GM21360 (cell line): ENCODE results near the gene ADCY4.
A peak's percentile ranks its signal among the peaks of the same experiment; 100 is the strongest.
"Not testable (repeated sequence)": the region's sequence is repeated elsewhere in the genome, so short reads cannot be mapped to it uniquely, and the experiment has no call there.

Experiments
- ATAC-seq: cut with Tn5 transposase; IDR thresholded peaks from one replicate; pipeline ENCODE4 v1.9.1; 2021; ENCODE audit warnings: mild to moderate bottlenecking, moderate library complexity; ENCODE audit not compliant: unreplicated experiment

Gene ADCY4

GRCh38 chr14:24339284-24340151 is 4.6 kb upstream of the ADCY4 start, which contains the start of gene RIPK3:
Gene RIPK3, minus strand, starts transcription at chr14:24339991. Its CDS starts 165 bp downstream, at chr14:24339826.
- ATAC-seq, result peak; percentile 74

- no peak for ATAC-seq
These were observed 4.0 kb upstream of the ADCY4 start for GRCh38 chr14:24338843-24339242.

GRCh38 chr14:24337824-24338175 is 2.9 kb upstream of the ADCY4 start:
- ATAC-seq, result no peak

DNA sequence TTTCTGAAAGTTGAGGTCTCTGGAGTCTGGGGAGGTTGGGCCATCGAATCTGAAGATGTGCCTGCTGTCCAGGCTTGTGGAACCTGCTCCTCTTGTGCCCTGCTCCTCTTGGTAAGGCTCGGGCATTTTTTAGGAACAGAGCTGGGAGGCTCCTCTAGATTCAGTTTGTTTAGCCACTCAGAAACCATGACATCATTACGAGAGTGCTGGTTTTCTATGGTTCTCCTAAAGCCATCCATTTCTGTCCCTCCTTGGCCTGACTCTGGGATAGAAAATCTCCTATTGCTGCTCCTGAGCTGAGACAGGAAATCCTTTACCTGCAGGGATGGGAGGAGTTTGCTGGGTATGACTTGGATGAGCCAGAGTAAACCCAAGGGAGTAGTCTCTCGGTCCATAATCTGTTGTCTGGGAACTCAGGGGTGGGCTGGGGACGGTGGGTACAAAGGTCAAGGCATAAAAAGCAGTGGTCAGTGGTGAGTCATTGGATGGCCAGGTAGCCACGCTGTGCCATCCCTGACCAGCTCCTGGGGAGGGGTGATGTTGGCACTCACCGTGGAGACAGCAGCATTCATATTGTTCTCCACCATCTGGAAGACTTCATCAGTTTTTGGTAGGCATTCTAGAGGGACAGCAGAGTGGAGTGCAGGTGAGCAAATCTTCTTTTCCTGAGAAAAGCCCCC is 2.4 kb upstream of the ADCY4 start:
- ATAC-seq, result no peak

- no peak for ATAC-seq
These were observed 745 bp upstream of the ADCY4 start for GRCh38 chr14:24335461-24336171.

DNA sequence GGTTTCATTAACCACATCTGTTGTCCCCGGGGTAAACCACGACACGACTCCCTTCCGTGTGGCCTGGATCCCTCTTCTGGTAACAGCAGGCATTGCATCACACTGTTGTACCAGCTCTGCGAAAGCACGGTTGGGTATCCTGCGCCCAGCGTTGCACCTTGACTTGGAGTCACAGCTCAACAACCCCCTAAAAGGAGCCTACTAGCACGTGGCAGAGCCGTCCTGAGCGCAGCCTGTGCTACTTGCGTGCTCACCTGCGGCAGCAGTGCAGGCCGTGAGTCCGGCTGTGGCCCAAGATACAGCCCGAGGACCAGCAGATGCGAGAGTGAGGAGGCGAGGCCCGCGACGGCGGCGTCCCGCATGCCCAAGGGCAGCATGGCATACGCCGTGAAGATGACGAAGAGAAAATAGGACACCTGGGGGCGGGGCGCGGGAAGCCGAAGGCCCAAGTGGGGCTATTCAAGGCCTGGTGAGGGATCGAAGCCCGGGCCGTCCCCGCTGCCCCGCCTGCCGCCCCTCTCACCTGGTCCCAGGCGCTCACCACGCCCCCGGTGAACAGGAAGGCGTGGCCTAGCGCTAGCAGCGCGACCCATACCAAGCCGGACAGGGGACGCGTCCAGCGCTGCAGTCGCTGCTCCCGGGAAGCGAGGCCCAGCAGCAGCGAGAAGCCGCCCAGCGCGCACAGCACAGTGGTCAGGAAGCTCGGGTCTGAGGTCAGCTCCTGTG is 2.4 kb downstream of the ADCY4 start:
- ATAC-seq, result peak; percentile 83

DNA sequence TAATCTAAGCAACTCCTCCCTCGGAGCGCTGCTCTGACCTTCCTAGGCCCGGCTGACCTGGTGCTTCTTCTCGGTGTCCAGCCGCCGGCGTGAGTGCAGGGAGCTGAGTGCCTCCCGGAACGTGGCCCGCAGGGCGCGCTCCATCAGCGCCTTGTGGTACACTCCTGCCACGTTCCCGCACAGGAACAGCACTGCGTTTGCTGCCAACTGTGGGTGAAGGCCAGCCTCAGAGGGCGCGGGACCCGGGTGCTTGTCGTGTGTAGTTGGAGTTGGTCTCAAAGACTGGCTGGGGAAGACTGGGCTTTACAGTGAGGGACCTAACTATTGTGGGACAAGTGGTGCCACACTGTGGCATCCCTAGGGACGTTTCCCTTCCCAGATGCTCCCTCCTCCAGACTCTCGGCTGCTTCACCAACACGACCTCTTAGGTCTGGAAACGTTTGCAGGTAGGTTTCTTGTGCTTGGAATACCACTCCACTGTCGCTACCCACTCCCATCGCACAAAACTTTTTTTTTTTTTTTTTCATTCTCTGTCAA is 3.1 kb downstream of the ADCY4 start:
- ATAC-seq, result no peak

GRCh38 chr14:24330973-24331674 is 3.7 kb downstream of the ADCY4 start:
- ATAC-seq, result no peak

- no peak for ATAC-seq
These were observed 5.1 kb downstream of the ADCY4 start for GRCh38 chr14:24329736-24330135.

DNA sequence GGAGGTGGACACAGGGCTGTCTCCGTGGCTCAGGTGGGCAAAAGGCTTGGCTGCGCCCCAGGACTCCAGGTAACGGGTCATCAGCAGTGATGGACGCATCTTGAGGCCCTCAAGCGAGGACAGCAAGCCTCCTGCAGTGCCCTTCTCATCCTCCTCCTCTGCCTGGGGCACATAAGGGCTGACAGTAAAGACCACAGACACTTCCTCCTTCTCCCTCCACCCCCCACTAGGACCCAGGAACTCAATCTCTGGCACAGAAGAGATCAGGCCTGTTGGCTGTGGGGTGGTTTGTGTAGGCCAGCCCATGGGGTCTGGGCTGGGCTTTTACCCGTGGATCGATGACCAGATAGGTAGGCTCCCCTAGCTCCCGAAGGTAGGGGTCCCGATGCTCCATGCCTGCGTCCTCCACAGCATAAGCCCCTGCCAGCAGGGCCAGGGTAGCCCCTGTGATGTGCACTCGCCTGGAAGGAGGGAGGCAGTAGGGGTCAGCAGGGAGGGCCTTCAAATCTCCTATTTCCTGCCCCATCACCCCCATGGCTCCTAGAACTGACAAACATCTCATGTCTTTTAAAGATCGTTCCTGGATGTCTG is 5.7 kb downstream of the ADCY4 start:
- no peak for ATAC-seq

GRCh38 chr14:24327914-24328313 is 7.0 kb downstream of the ADCY4 start:
- not testable (repeated sequence) for ATAC-seq

GRCh38 chr14:24327303-24327702 is 7.6 kb downstream of the ADCY4 start:
- no peak for ATAC-seq

DNA sequence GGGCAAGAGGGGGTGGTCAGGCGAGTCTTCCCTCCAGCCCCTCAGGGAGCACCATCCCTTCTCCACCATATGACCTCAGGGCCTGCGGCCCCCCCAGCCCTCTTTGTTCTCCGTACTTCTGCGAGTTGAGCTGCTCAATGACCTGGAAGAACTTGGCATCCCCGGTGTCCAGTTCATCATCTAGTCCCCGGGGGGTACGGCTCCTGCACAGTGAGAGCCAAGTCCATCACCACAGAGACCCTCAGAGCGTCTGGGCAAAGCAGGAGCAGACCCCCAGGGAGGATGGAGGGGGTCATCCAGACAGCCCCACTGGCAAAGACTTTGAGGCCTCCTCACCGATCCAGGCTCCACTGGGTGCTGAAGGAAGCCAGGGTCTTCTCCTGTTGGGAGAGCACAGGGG is 8.9 kb downstream of the ADCY4 start:
- no peak for ATAC-seq

DNA sequence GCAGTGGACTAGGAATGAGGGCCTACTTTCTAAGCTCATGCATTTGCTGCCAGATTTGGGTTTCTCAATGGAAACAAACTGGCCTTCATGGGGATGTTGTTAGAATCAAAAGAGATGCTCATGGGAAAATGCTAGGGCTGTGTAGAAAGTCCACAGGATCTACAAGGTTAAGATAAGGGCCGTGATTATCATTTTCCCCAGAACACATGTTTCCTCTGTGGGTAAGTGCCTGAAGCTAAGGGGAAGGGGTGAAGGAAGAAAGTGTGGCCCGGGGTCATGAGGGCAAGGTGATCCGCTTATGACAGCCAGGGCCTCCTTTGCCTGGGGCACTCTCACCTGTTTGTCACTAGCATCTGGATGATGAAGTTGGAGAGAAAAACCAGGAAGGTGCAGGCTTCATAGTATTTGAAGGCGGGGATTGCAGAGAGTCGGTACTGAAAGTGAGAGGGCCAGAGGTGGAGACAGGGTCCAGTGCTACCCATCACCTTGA is 9.8 kb downstream of the ADCY4 start:
- ATAC-seq, result no peak

- no peak for ATAC-seq
These were observed 10.8 kb downstream of the ADCY4 start for GRCh38 chr14:24324024-24324423.

GRCh38 chr14:24323341-24323740 is 11.5 kb downstream of the ADCY4 start:
- ATAC-seq, result no peak

- ATAC-seq, result no peak
These were observed 12.2 kb downstream of the ADCY4 start for GRCh38 chr14:24322672-24323071.

DNA sequence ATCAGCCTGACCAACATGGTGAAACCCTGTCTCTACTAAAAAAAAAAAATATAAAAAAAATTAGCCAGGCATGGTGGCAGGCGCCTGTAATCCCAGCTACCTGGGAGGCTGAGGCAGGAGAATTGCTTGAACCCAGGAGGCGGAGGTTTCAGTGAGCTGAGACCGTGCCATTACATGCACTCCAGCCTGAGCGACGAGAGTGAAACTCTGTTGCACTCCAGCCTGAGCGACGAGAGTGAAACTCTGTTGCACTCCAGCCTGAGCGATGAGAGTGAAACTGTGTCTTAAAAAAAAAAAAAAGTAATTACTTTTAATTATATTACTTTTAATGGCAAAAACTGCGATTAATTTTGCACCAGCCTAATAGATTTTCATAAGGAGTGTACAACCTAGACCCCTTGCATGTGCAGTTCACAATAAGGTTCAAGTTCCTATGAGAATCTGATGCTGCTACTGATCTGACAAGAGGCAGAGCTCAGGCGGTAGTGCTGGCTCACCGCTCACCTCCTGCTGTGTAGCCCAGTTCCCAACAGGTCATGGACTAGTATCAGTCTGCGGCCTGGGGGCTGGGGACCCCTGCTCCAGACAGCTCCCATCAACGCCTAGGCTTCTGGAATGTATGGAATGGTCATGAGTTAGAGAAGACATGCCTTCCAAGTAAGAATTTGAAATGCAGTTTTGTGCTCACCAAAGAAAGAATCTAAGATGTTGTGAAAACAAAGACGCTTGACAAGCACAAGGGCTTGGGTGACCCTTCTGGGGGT is 13.5 kb downstream of the ADCY4 start:
- ATAC-seq, result no peak
